Stomach (tissue), 9 donors: Measurements from ENCODE around the gene TCF3. TPM values are rescaled to one million over a fixed set of nuclear protein-coding genes. Genes with fewer than 3 reads are reported as not detected.

Experiments used
- DNase-seq, 2 donors: peaks; one replicate each; pipeline versions ENCODE4 v3.0.0 to v3.0.0-alpha.2; 2013 to 2019
- H3K27ac ChIP-seq, 5 donors: fragments of 200-600 bp in 4 of 5; sonication (generic) in 4 of 5; one replicate each; pipeline ENCODE4 v1.5.1; 2013 to 2019; ENCODE audit warnings: mild to moderate bottlenecking in 1 of 5, moderate library complexity in 1 of 5
- H3K27me3 ChIP-seq, 3 donors: fragments of 200-600 bp; sonication (generic); one replicate each; pipeline ENCODE4 v1.5.1; 2017 to 2019; ENCODE audit warnings: mixed run types in 1 of 3
- H3K36me3 ChIP-seq, 4 donors: fragments of 200-600 bp; sonication (generic); 1 replicate in 3 of 4; 2 replicates in 1 of 4; pipeline ENCODE4 v1.5.1; 2016 to 2019
- H3K4me1 ChIP-seq, 4 donors: fragments of 200-600 bp; sonication (generic); one replicate each; pipeline ENCODE4 v1.5.1; 2016 to 2019
- H3K4me3 ChIP-seq, 4 donors: fragments of 200-600 bp; sonication (generic) in 3 of 4; one replicate each; pipeline ENCODE4 v1.5.1; 2016 to 2019; ENCODE audit warnings: mild to moderate bottlenecking in 1 of 4
- H3K9me3 ChIP-seq, 4 donors: fragments of 200-600 bp; sonication (generic); one replicate each; pipeline ENCODE4 v1.5.1; 2016 to 2019
- EP300 ChIP-seq: sonication (generic); formaldehyde crosslinking; IDR thresholded peaks from one replicate; pipeline ENCODE4 v1.6.1; 2017; ENCODE audit warnings: antibody characterized with exemption
- POLR2A ChIP-seq, 4 donors: fragments of 450-650 bp; IDR thresholded peaks; one replicate each; pipeline ENCODE4 v1.6.1; 2016; ENCODE audit warnings: antibody characterized with exemption in 4 of 4, control low read depth in 2 of 4, mild to moderate bottlenecking in 1 of 4, moderate library complexity in 1 of 4
- POLR2AphosphoS5 ChIP-seq, 3 donors: sonication (generic); formaldehyde crosslinking; IDR thresholded peaks; one replicate each; pipeline ENCODE4 v1.6.1; 2016; ENCODE audit warnings: antibody characterized with exemption in 3 of 3
- WGBS, 5 donors: extraction: QIAGEN DNeasy Blood & Tissue Kit in 3 of 5; methylation state at CpG; one replicate each; pipeline versions ENCODE4 v1.1.5 to v1.1.7; 2013 to 2018; 5-methylcytosine and 5-hydroxymethylcytosine counted together
- intact Hi-C: fragments of 100-400 bp; cut with DNase I; formaldehyde crosslinking; loops from one replicate; pipeline ENCODE4 v1.15.1; 2023; ENCODE audit warnings: low total_unique reads
- polyA plus RNA-seq, 3 donors: library from polyadenylated mRNA; stranded (reverse); fragments of 200-250 nt; gene quantifications; one replicate each; pipeline ENCODE4 v1.2.3, GENCODE V29; 2013
- total RNA-seq, 5 donors: library from RNA; depleted of rRNA; stranded (reverse); fragments of >200 nt; gene quantifications; one replicate each; pipeline versions ENCODE4 v1.1.0 to v1.2.3, GENCODE V29; 2014 to 2016
- TF ChIP-seq, protein P1 (sequence below), 7 experiments: fragments of 450-650 bp in 4 of 7; fragments of 200-600 bp in 3 of 7; sonication (generic) in 3 of 7; IDR thresholded peaks; one replicate each; pipeline ENCODE4 v1.5.1; 2016 to 2019; ENCODE audit warnings: antibody characterized with exemption in 7 of 7, control low read depth in 2 of 7, mild to moderate bottlenecking in 1 of 7
- donor health status: healthy with polysubstance abuse.
- donor health status: Bipolar disorder and iron deficiency.
- donor health status: healthy.

TCF3 gene
- total and polyA plus RNA-seq, 8 donors = 12.8 to 90.2 (median 34.1) TPM

DNA sequence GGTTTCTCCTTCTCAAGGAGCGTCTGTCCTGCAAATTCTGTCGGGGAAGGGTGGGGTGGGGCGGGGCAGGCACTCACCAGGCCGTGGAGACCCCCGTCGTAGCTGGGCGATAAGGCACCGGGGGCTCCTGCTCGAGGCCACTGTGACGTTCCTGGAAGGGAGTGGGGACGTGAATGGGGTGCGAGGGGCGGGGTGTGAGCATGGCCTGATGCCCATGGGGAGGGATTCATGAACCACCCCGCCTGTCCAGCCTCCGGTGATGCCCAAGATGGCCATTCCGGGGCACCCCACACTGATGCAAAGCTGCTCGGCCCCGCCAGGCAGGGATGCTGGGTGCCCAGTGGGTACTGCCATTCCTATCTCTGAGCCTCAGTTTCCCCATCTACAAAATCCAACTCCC, 32.7 kb downstream of the TCF3 start:
- Histone ChIP-seq H3K27ac (no peak overlapping the region), H3K9me3 (no peaks in the 10 kb centered on the region), H3K4me1 (peaks cover 0 to 5% (median 0%) of the 10 kb centered on the region in 4 donors), H3K36me3 (peaks cover 44 to 98% (median 89%) of the 10 kb centered on the region in 4 donors), H3K4me3 (no peak overlapping the region), H3K27me3 (no peaks in the 10 kb centered on the region)
- DNase-seq = no peak
- intact Hi-C loops = no loop called here
- 82 to 88% (median 87%) methylated on average over 18 of the region's 18 CpGs for WGBS, 5 donors
- TF ChIP-seq, protein P1, sequence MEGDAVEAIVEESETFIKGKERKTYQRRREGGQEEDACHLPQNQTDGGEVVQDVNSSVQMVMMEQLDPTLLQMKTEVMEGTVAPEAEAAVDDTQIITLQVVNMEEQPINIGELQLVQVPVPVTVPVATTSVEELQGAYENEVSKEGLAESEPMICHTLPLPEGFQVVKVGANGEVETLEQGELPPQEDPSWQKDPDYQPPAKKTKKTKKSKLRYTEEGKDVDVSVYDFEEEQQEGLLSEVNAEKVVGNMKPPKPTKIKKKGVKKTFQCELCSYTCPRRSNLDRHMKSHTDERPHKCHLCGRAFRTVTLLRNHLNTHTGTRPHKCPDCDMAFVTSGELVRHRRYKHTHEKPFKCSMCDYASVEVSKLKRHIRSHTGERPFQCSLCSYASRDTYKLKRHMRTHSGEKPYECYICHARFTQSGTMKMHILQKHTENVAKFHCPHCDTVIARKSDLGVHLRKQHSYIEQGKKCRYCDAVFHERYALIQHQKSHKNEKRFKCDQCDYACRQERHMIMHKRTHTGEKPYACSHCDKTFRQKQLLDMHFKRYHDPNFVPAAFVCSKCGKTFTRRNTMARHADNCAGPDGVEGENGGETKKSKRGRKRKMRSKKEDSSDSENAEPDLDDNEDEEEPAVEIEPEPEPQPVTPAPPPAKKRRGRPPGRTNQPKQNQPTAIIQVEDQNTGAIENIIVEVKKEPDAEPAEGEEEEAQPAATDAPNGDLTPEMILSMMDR (IDR thresholded peaks at IDR 0.05) = no peak
- no peak for TF ChIP-seq POLR2A (IDR thresholded peaks at IDR 0.05)
- no peak for TF ChIP-seq POLR2AphosphoS5 (IDR thresholded peaks at IDR 0.05)
- no peak for TF ChIP-seq EP300

DNA sequence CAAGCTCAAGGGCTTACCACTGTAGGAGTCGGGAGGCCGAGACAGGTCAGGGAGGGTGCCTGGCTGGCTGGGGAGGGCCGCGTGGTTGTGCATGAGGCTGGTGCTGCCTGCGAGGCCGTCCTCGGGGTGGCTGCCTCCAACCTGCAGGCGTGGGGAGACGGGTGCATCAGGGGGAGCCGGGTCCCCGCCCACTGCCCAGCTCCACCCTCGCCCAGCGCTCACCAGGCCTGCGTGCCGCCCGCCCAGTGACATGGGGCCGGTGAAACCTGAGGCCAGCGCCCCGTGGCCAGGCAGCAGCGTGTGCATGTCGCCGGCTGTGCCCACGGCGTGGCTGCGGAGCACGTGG, 33.3 kb downstream of the TCF3 start:
- Histone ChIP-seq H3K4me1 (peaks cover 0 to 5% (median 0%) of the 10 kb centered on the region in 4 donors), H3K27ac (no peak overlapping the region), H3K27me3 (no peaks in the 10 kb centered on the region), H3K4me3 (no peak overlapping the region), H3K36me3 (peaks cover 51 to 99% (median 92%) of the 10 kb centered on the region in 4 donors), H3K9me3 (no peaks in the 10 kb centered on the region)
- no peak for DNase-seq
- intact Hi-C loops = no loop called here
- TF ChIP-seq, protein P1 (IDR thresholded peaks at IDR 0.05) = no peak
- no peak for TF ChIP-seq POLR2A (IDR thresholded peaks at IDR 0.05)
- no peak for TF ChIP-seq POLR2AphosphoS5 (IDR thresholded peaks at IDR 0.05)
- TF ChIP-seq EP300 = no peak
- WGBS, 5 donors = 86 to 93% (median 91%) methylated on average over 2 to 26 of the region's 26 CpGs

DNA sequence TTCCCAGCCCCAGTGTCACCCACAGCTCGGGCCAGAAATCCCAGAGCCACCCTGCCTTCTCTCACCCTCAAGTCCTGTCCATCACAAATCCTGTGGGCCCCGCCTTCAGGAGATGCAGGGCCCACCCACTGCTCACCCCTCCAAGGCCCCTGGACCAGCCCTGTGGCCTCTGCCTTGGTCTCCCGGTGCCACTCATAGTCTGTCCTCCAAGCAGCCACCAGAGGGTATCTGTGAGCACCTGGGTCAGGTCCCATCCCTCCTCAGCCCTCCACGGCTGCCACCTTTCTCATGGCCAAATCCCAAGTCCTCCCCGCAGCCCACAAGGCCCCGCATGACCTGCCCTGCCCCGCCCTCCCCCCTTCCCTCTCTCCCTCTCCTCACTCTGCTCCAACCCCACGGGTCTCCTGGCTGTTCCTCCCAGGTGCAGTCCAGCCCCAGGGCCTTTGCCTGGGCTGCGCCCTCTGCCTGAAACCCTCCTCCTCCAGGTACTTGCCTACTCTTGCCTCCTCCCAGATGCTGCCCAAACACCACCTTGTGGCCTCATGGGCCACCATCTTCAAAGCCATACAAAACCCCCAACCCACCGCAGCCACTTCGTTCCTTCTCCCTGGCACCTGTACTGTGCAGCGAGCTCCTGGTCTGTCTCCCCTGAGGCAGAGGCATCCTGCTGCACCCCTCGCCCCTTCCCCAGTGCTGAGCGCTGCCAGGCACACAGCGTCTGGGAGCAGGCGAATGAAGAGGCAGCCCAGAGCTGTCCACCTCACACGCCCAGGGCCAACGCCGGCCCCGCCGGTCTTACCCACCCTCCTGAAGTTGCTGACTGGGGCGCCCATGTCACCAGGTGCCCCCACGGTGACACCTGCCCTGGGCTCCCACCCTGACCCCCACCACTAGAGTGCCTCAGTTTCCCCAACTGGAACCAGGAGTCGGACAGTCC, 34.0 kb downstream of the TCF3 start:
- H3K36me3 ChIP-seq = peaks cover 48 to 99% (median 92%) of the 10 kb centered on the region in 4 donors
- intact Hi-C loops = no loop called here
- no peaks in the 10 kb centered on the region for H3K9me3 ChIP-seq
- peaks cover 0 to 5% (median 0%) of the 10 kb centered on the region in 4 donors for H3K4me1 ChIP-seq
- no peak for TF ChIP-seq POLR2A (IDR thresholded peaks at IDR 0.05)
- TF ChIP-seq, protein P1 (IDR thresholded peaks at IDR 0.05) = peak in 4 of 7 experiments; percentile 8 to 28 (median 20)
- peak; percentile 39 to 68 for DNase-seq
- WGBS, 5 donors = 70 to 81% (median 79%) methylated on average over 17 to 24 of the region's 24 CpGs
- no peak overlapping the region for H3K4me3 ChIP-seq
- H3K27me3 ChIP-seq = no peaks in the 10 kb centered on the region
- peak overlapping the region in 2 of 5 donors; percentile 5 to 13 for H3K27ac ChIP-seq

DNA sequence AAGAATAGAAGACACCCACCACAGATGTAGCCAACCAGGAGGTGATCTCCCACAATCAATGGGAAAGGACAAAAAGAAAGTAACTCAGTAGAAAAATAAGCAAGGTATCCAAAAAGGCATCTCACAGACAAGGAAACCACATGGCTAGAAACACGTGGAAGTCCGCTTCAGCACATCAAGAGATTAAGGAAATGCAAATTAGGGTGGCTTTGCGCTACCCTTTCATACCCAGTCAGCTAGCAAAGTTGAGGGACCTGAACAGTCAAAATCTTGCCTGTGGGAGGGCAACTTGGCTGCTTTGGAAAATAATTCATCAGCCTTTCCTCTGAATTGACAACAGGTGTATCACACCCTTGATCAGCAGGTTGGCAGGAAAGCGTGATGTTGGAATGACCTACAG, 35.5 kb downstream of the TCF3 start:
- no peak for TF ChIP-seq POLR2A (IDR thresholded peaks at IDR 0.05)
- no peak for TF ChIP-seq EP300
- TF ChIP-seq, protein P1 (IDR thresholded peaks at IDR 0.05) = no peak
- TF ChIP-seq POLR2AphosphoS5 (IDR thresholded peaks at IDR 0.05) = no peak
- Histone ChIP-seq H3K27ac (peak overlapping the region in 1 of 5 donors; percentile 13), H3K36me3 (peaks cover 57 to 99% (median 92%) of the 10 kb centered on the region in 4 donors), H3K4me3 (no peak overlapping the region), H3K9me3 (no peaks in the 10 kb centered on the region), H3K27me3 (no peaks in the 10 kb centered on the region), H3K4me1 (peaks cover 0 to 5% (median 0%) of the 10 kb centered on the region in 4 donors)
- intact Hi-C loops = no loop called here
- DNase-seq = no peak
- 49 to 64% (median 50%) methylated on average over 4 of the region's 4 CpGs for WGBS, 5 donors
